Measurements from ENCODE around the gene UCN2.

UCN2 gene

DNA sequence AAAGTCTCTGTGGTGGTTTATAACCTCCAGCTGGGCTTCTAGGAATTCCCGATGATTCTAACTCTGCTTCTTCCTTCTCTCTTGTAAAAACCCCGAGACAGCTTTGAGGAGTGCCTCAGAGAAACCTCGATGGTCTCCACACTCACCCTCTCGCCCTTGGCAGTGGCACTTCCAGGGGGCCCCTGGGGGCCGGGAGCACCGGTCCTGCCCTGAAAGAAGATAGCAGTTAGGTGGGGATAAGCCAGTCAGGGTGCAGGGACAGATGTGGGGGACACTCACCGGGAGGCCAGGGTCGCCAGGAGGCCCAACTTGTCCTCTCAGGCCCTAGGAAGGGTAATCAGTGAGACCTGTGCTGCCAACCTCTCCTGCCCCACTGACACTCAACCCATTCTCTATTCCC is 21.8 kb upstream of the UCN2 start:
- POLR2A ChIA-PET = no interaction called here
- H3K4me3 ChIP-seq (ENCODE audit: low read depth, low read length) = no peak overlapping the region
- TF ChIP-seq, protein P1, sequence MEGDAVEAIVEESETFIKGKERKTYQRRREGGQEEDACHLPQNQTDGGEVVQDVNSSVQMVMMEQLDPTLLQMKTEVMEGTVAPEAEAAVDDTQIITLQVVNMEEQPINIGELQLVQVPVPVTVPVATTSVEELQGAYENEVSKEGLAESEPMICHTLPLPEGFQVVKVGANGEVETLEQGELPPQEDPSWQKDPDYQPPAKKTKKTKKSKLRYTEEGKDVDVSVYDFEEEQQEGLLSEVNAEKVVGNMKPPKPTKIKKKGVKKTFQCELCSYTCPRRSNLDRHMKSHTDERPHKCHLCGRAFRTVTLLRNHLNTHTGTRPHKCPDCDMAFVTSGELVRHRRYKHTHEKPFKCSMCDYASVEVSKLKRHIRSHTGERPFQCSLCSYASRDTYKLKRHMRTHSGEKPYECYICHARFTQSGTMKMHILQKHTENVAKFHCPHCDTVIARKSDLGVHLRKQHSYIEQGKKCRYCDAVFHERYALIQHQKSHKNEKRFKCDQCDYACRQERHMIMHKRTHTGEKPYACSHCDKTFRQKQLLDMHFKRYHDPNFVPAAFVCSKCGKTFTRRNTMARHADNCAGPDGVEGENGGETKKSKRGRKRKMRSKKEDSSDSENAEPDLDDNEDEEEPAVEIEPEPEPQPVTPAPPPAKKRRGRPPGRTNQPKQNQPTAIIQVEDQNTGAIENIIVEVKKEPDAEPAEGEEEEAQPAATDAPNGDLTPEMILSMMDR (IDR thresholded peaks at IDR 0.05; ENCODE audit: insufficient read depth, low read length, missing control alignments) = no peak
- no peak for DNase-seq (ENCODE audit: low read depth, low spot score)
- CTCF ChIA-PET = no interaction called here

DNA sequence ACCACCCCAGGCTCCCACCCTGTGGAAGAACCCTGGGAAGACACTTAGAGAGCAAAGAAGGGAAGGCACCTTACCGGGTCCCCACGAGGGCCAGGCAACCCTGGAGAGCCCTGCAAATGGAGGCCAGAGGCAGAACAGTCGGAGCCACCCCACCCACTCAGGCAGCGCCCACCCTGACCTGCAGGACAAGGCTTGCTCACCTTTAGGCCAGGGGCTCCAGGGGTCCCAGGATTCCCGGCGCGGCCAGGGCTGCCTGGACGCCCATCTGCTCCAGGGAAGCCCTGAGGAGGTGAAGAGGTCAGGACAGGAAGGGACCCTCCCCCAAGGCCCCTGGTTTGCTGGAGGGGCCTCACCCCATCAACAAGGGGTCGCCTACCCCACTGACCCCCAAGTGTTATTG is 21.3 kb upstream of the UCN2 start:
- CTCF ChIA-PET = no interaction called here
- POLR2A ChIA-PET = no interaction called here
- TF ChIP-seq, protein P1 (IDR thresholded peaks at IDR 0.05; ENCODE audit: insufficient read depth, low read length, missing control alignments) = no peak

DNA sequence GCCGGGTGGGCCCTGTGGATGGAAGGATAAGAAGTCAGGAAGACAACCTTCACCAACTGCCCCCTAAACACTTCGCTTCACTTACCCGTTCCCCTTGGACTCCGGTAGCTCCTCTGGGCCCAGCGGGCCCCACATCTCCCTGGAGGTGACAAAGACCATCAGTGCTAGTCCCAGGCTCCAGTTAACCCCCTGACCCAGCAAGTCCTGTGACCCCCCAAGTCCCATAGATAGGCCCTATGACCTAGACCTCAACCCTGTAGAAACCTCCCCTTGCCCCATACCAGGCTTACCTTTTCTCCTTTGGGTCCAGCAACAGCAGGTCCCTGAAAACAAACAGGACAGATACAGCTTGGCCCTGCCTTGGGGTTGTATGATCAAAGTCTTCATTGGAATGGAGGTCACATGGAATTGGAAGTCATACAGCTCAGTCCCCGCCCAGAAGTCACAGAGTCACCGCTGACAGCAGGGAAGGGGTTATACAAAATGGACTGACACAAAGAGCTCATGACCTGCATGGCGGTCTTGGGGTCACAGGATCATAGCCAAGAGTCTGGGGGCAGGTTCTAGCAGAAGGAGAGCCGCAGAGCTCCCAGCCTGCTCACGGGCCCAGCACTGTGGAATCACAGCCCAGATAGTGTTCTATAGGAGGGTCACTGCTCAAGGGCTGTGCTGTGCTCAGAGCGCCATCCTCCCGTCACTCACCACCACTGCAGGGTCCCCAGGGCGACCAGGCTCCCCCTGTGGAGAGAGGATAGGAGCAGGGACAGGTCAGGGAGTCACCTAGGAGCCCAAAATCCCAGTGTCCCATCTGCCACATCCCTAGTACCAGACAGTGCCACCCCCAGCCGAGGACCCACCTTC is 18.3 kb upstream of the UCN2 start:
- DNase-seq (ENCODE audit: low read depth, low spot score) = no peak
- TF ChIP-seq, protein P1 (IDR thresholded peaks at IDR 0.05; ENCODE audit: insufficient read depth, low read length, missing control alignments) = no peak
- H3K4me3 ChIP-seq (ENCODE audit: low read depth, low read length) = no peak overlapping the region
- ChIA-PET CTCF (interaction anchor here (0.7 to 1.5 kb wide), 3 partner anchors 12 to 146 kb away, joined by 3 to 5 read pairs (median 3); no protein-coding TSS in a partner anchor), POLR2A (interaction anchor here (1.7 kb wide), 1 partner anchor 18 kb away, joined by 9 read pairs; the partner anchor contains the start of gene UCN2)

More for the DNA sequence above, 21.3 kb upstream of the UCN2 start:
- no peak overlapping the region for H3K4me3 ChIP-seq (ENCODE audit: low read depth, low read length)
- no peak for DNase-seq (ENCODE audit: low read depth, low spot score)

DNA sequence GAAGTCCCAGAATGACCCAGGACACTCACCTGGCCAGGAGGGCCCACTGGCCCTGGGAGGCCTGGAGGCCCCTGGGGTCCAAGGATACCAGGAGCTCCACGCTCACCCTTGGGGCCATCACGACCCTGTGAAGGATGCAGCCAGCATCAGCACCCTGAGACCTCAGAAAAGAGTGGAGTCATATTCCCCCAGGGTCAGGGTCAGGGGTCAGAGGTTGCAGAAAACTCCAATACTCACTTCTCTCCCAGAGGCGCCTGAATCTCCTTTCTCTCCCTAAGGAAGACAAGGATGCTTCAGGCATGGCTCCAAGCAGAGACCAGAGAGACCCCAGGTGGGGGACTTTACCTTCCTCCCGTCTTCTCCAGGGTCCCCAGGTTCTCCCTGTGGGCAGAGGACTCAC is 13.1 kb upstream of the UCN2 start:
- TF ChIP-seq, protein P1 (IDR thresholded peaks at IDR 0.05; ENCODE audit: insufficient read depth, low read length, missing control alignments) = no peak
- no peak overlapping the region for H3K4me3 ChIP-seq (ENCODE audit: low read depth, low read length)
- ChIA-PET CTCF (interaction anchor here (0.8 to 1.5 kb wide), 2 partner anchors 11 to 18 kb away, joined by 3 to 4 read pairs; no protein-coding TSS in a partner anchor), POLR2A (interaction anchor here (1.2 kb wide), 1 partner anchor 9 kb away, joined by 3 read pairs; no protein-coding TSS in a partner anchor)
- DNase-seq (ENCODE audit: low read depth, low spot score) = no peak

DNA sequence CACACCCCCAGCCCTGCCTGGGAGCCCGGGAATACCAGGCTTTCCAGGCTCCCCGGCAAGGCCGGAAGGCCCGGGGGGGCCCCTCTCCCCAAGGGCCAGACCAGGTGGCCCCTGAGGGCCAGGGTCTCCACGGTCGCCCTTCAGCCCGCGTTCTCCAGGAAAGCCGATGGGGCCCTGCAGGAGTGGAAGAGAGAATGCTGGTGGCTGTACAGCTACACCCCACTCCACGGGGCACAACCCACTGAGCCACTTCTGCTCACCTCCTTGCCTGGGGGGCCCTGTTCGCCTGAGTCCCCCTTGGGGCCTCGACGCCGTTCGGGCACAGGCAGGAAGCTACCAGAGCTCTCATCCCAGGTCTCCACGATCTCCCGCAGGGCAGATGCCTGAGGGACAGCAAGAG is 11.8 kb upstream of the UCN2 start:
- TF ChIP-seq, protein P1 (IDR thresholded peaks at IDR 0.05; ENCODE audit: insufficient read depth, low read length, missing control alignments) = no peak
- ChIA-PET POLR2A (no interaction called here), CTCF (no interaction called here)
- no peak for DNase-seq (ENCODE audit: low read depth, low spot score)
- no peak overlapping the region for H3K4me3 ChIP-seq (ENCODE audit: low read depth, low read length)

DNA sequence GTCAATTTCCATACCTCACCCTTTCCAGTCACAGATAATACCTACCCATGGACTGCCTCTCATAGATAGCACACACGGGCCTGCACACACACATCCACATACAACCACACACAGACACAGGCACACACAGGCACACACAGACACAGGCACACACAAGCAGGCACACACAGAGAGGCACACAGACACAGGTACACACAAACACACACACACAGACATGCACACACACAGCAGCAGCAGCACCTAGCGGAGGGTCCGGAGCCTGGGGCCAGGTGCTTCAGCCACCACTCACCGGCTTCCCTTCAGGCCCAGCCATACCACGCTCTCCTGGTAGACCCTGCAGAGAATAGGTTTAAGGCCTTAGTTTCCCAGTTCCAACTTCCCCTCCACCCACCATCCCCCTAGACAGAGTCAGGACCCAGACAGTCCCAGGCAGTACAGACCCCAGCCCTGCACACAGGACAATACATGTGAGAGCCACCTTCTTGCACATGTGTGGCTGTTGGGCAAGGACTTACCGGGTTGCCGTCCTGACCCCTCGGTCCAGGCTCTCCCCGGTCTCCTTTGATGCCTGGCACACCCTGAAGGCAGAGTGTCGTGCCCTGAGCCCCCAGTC is 10.5 kb upstream of the UCN2 start:
- no peak for DNase-seq (ENCODE audit: low read depth, low spot score)
- no peak overlapping the region for H3K4me3 ChIP-seq (ENCODE audit: low read depth, low read length)
- ChIA-PET POLR2A (no interaction called here), CTCF (interaction anchor here (1.4 kb wide), 1 partner anchor 15 kb away, joined by 8 read pairs; no protein-coding TSS in a partner anchor)
- TF ChIP-seq, protein P1 (IDR thresholded peaks at IDR 0.05; ENCODE audit: insufficient read depth, low read length, missing control alignments) = no peak
